ENCODE data around the gene EPGN. TPM values are rescaled to one million over a fixed set of nuclear protein-coding genes. Genes with fewer than 3 reads are reported as not detected.

EPGN gene
- polyA plus RNA-seq, 1 donor (not counting 4 experiments of a cell fraction or from before 2014, with no cell fraction given) = 330 TPM

- Histone ChIP-seq H4K20me1 (ENCODE audit: control insufficient read depth, extremely low read depth, insufficient read depth, low read length) (no peaks in the 10 kb centered on the region), H3K4me1 (ENCODE audit: control insufficient read depth, extremely low read depth, insufficient read depth, low read length) (no peaks in the 10 kb centered on the region), H3K9me1 (ENCODE audit: control insufficient read depth, extremely low read depth, insufficient read depth, low read length) (no peaks in the 10 kb centered on the region), H3K79me2 (ENCODE audit: control insufficient read depth, insufficient read depth, low read length) (no peaks in the 10 kb centered on the region), H3K36me3 (ENCODE audit: control insufficient read depth in 2 of 2, extremely low read depth in 1 of 2, insufficient read depth in 2 of 2, low read length in 2 of 2) (no peaks in the 10 kb centered on the region), H3K9me3 (ENCODE audit: control insufficient read depth, low read depth, low read length) (no peaks in the 10 kb centered on the region), H2AFZ (ENCODE audit: control insufficient read depth, low read length) (no peak overlapping the region), H3K9ac (ENCODE audit: control insufficient read depth, extremely low read depth, insufficient read depth, low read length) (no peak overlapping the region), H3K4me2 (ENCODE audit: control insufficient read depth, extremely low read depth, insufficient read depth, low read depth, low read length) (no peak overlapping the region), H3K4me3 (ENCODE audit: control insufficient read depth in 2 of 3, extremely low read depth in 1 of 3, insufficient read depth in 2 of 3, low read depth in 1 of 3, low read length in 3 of 3) (no peak overlapping the region), H3K27ac (ENCODE audit: control insufficient read depth, insufficient read depth, low read length) (no peak overlapping the region), H3K27me3 (ENCODE audit: control insufficient read depth, extremely low read depth, insufficient read depth, low read length) (no peaks in the 10 kb centered on the region)
- TF ChIP-seq CTCF (optimal IDR thresholded peaks at IDR 0.05 in 1 of 3, IDR thresholded peaks at IDR 0.05 in 1 of 3, conservative IDR thresholded peaks at IDR 0.05 in 1 of 3; ENCODE audit: extremely low read depth in 1 of 3, insufficient read depth in 2 of 3, low read length in 3 of 3) (no peak), EZH2 (IDR thresholded peaks at IDR 0.05; ENCODE audit: low read length) (no peak)
- FAIRE-seq (no peak), DNase-seq (ENCODE audit: low read depth, low spot score) (no peak)
- dilution Hi-C loops (cut with MboI; ENCODE audit: extremely low pct_ligation_motif_present, low sequenced_read_pairs) = no loop called here
Observed at GRCh38 chr4:74260036-74260435, 48.2 kb upstream of the EPGN start.

GRCh38 chr4:74262522-74262921, 45.7 kb upstream of the EPGN start:
- peaks cover 6% of the 10 kb centered on the region for H3K4me1 ChIP-seq (ENCODE audit: control insufficient read depth, extremely low read depth, insufficient read depth, low read length)
- no peaks in the 10 kb centered on the region for H3K27me3 ChIP-seq (ENCODE audit: control insufficient read depth, extremely low read depth, insufficient read depth, low read length)
- no peak overlapping the region for H2AFZ ChIP-seq (ENCODE audit: control insufficient read depth, low read length)
- no peak overlapping the region for H3K4me2 ChIP-seq (ENCODE audit: control insufficient read depth, extremely low read depth, insufficient read depth, low read depth, low read length)
- no peak overlapping the region for H3K4me3 ChIP-seq (ENCODE audit: control insufficient read depth in 2 of 3, extremely low read depth in 1 of 3, insufficient read depth in 2 of 3, low read depth in 1 of 3, low read length in 3 of 3)
- no peaks in the 10 kb centered on the region for H3K36me3 ChIP-seq (ENCODE audit: control insufficient read depth in 2 of 2, extremely low read depth in 1 of 2, insufficient read depth in 2 of 2, low read length in 2 of 2)
- peak; percentile 57 for FAIRE-seq
- no peak for DNase-seq (ENCODE audit: low read depth, low spot score)
- no peaks in the 10 kb centered on the region for H3K9me3 ChIP-seq (ENCODE audit: control insufficient read depth, low read depth, low read length)
- no peak overlapping the region for H3K27ac ChIP-seq (ENCODE audit: control insufficient read depth, insufficient read depth, low read length)
- no peaks in the 10 kb centered on the region for H3K9me1 ChIP-seq (ENCODE audit: control insufficient read depth, extremely low read depth, insufficient read depth, low read length)
- no peaks in the 10 kb centered on the region for H4K20me1 ChIP-seq (ENCODE audit: control insufficient read depth, extremely low read depth, insufficient read depth, low read length)
- dilution Hi-C loops (cut with MboI; ENCODE audit: extremely low pct_ligation_motif_present, low sequenced_read_pairs) = no loop called here
- H3K9ac ChIP-seq (ENCODE audit: control insufficient read depth, extremely low read depth, insufficient read depth, low read length) = no peak overlapping the region
- TF ChIP-seq CTCF (optimal IDR thresholded peaks at IDR 0.05 in 1 of 3, IDR thresholded peaks at IDR 0.05 in 1 of 3, conservative IDR thresholded peaks at IDR 0.05 in 1 of 3; ENCODE audit: extremely low read depth in 1 of 3, insufficient read depth in 2 of 3, low read length in 3 of 3) = no peak
- no peak for TF ChIP-seq EZH2 (IDR thresholded peaks at IDR 0.05; ENCODE audit: low read length)
- H3K79me2 ChIP-seq (ENCODE audit: control insufficient read depth, insufficient read depth, low read length) = no peaks in the 10 kb centered on the region
